PFSK-1 (cell line): ENCODE measurements around the gene CEPT1.

Experiments used
- POLR2AphosphoS5 ChIP-seq: IDR thresholded peaks from 2 replicates; pipeline ENCODE4 v1.6.1; 2012; ENCODE audit warnings: low read depth, mild to moderate bottlenecking, control low read depth, low read length, moderate library complexity
- REST ChIP-seq, 2 experiments: IDR thresholded peaks; 2 replicates each; pipeline versions ENCODE4 v1.6.1 to v1.8.0; 2011 to 2012; ENCODE audit warnings: low read depth in 2 of 2, low read length in 2 of 2, control low read depth in 1 of 2, inconsistent platforms in 1 of 2, mild to moderate bottlenecking in 1 of 2, moderate library complexity in 1 of 2; ENCODE audit not compliant: insufficient read depth in 1 of 2
- TAF1 ChIP-seq: IDR thresholded peaks from 2 replicates; pipeline ENCODE4 v1.6.1; 2012; ENCODE audit warnings: low read length, control low read depth, borderline replicate concordance; ENCODE audit not compliant: insufficient read depth

- TF ChIP-seq POLR2AphosphoS5 (no peak), REST (IDR thresholded peaks at IDR 0.05; ENCODE audit: insufficient read depth in 1 of 2, low read depth in 2 of 2, low read length in 2 of 2) (no peak), TAF1 (no peak)
Observed at GRCh38 chr1:111195002-111195684, 55.1 kb downstream of the CEPT1 start.
